GM18868 (cell line): ENCODE data around the gene COL5A3.

Source experiments
- ATAC-seq: cut with Tn5 transposase; IDR thresholded peaks from one replicate; pipeline ENCODE4 v1.9.1; 2021; ENCODE audit warnings: mild to moderate bottlenecking, moderate library complexity; ENCODE audit not compliant: unreplicated experiment

The COL5A3 gene

DNA sequence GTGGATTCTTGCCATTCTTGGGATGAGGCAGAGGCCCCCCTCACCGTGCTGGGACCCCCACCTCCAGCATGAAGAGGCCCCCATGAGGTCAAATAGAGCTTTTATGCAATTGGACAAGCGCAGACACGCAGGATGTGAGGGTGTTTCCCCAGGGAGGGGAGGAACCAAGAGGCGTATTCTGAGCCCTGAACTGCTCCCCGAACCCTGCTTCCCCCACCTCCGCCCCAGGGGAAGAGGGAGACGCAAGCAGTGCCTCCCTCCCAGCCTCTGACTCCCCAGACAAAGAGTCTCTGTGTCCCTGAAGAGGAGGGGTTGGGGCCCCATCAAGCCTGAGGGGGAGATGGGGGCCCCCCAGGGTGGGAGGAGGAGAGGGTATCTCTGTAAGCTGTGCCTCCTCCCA, 1.7 kb upstream of the COL5A3 start:
- ATAC-seq: no peak

DNA sequence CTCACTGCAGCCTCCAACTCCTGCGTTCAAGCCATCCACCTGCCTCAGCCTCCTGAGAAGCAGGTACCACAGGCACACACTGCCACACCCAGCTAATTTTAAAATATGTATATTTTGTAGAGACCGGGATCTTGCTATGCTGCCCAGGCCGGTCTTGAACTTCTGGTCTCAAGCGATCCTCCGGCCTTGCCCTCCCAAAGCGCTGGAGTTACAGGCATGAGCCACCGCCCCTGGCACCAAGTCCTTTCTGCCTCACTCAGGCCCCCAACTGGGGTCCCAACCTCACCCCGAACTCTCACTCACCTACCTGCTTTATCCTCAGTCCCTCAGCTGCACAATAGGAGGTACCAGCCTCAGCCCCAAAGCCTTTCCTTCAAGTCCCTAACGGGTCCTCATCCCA, 635 bp upstream of the COL5A3 start:
- ATAC-seq: no peak

DNA sequence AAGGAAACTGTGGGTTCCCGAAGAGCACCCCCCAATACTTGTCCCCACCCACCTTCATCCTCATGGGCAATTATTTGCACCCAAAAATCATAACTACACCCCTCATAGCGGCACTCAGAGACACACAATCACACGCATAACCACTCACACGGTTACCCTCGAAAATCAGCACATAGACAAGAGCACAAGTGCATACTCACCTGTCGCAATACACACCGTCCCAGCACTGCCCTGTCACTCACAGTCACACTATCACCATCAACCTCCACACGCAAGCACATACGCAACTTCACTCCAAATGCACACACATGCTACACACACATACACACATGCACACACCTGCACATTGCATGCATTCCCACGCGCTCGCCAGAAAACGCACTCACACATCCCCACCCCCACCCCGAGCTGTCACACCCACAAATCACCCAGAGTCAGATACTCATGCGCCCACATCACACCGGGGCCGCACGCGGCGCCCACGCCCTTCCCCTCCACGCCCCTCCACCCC, 535 bp downstream of the COL5A3 start:
- ATAC-seq: no peak

DNA sequence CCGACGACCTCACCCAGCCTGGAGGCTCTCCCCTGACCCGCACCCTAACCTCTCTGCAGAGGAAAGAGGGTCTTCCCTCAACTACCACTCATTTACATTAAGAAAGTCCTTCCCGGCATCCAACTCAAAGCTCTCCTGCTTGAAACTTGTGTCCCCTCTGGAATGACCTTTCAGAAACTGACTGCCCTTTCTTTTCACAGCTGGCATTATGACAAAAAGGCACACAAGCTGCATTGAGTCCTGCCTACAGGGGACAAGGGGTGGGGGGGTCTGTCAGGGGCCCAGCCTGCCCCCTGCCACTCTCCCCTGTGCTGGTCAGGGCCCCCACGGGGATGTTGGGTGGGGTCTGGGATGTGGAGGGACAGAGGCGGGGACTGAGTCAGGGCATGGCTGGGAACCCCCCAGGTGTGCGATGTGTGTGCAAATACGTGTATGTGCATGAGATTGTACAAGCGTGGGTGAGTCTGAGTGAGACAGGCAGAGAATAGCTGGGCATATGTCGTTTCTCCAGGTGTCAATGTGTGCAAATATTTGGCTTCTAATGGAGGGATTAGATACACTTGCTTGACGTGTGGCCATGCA, 2.0 kb downstream of the COL5A3 start:
- no peak for ATAC-seq

DNA sequence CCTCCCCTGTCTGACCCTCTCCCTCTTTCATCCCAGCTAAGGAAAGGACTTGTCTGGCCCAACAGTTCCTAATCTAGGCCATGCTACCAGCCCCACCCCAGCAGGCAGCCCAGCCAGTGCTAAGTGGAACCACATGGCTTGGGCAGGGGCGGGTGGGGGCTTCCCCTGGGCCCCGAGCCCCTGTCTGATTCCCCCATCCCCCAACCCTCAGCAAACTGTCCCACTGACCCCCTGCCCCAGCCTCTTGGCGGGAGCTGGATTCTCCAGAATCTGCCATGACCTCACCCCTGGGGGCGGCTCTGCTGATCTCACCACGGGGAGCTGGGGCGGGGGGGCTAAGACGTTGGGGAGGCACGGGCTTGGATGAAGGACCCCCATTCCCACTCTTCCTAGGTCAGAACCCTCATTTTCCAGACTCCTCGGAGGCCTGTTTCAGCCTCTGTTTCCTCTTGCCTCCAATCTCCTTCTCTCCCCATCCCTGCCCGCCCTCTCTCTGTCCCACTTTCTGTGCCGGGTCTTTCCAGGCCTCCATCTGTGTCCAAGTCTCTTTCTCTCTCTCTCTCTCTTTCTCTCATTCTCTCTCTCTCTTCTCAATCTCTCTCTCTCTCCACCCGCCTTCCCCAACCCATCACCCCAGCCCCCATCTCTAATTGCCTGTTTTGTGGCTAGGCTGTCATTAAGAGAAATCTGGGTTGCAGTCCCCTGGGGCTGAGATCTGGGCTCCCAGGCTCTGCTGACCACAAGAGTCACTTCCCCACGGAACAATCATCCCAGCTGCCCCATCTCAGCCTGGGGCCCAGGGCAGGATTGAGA, 2.7 kb downstream of the COL5A3 start:
- no peak for ATAC-seq

DNA sequence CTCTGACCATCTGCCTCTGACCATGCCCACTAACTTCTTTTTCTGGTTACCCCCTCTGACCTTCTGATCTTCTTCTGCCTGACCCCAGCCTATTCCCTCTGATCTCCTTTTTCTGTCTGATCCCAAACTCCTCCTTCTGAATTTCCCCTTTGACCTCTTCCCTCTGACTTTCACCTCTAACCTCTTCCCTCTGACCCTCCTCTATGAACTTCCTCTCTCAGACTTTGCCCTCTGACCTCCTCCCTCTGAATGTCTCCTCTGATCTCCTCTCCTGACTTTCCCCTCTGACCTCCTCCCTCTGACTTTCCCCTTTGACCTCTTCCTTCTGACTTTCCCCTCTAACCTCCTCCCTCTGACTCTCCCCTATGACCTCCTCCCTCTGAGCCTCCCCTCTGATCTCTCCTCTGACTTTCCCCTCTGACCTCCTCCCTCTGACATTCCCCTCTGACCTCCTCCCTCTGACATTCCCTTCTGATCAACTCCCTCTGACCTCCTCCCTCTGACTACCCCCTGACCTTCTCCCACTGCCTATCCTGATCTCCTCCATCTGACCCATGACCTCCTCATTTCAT, 3.5 kb downstream of the COL5A3 start:
- no peak for ATAC-seq

DNA sequence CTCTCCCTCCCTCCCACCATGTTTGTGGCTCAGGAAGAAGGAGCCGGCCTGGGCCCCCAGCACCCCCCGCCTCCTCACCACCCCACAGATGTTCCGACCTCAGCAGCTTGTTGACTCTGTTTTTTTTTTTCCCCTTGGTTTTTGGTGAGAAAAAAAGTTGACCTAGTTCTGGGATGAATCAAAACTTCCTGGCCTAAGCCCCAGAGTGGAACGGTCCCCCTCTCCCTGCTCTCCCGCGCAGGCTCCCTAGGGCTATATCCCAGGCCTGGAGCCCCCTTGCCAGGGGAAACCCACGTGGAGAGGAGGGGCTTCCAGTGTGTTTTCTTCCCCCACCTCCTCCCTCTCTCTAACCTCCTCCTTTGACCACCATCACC, 4.0 kb downstream of the COL5A3 start:
- no peak for ATAC-seq

DNA sequence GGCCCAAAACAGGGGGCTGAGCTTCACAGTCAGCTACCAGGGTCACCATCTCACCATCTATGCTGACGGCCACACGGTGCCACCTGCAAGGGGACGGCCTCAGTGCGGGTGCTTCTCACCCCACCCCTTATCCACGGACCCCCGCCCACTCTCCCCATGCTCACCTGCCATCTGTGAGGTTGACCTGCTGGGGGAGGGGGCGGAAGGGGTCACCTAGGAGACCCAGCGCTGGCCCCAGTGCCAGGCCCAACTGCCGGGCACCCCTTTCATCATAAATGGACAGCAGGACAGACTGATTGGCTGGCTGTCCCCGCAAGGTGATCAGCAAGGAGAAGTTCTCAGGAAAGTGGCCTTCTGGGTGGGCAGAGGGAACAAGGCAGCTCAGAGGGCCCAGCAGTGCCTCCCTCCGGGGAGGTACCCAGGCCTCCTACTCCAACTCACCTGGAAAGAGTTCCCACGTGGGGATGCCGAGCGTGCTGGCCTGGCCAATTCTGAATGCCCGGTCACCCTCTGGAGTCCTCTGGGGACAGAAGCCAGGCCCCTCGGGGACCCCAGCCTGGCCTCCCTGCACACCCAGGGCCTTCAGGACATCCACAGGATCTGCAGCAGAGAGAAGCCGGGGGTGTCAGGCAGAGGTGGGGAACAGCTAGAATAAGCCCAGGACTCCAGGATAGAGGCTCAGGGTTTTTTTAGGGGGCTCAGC, 4.5 kb downstream of the COL5A3 start:
- ATAC-seq: no peak

DNA sequence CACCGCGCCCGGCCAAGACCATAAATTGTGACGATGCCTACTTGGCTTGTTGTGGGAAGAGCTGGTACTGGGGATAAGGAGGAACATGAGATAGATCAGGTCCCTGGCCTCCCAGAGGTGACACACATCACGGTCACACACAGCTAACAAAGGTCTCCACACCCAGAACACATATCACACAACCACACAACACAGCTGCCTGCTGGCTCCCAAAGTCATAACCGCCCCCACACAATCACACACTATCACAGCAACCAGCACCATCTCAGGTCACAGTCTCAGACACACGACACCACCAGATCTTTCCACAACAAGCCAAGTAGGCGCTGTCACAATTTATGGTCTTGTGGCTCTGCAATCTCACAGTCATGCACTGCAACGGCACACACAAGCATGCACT, 5.7 kb downstream of the COL5A3 start:
- no peak for ATAC-seq

DNA sequence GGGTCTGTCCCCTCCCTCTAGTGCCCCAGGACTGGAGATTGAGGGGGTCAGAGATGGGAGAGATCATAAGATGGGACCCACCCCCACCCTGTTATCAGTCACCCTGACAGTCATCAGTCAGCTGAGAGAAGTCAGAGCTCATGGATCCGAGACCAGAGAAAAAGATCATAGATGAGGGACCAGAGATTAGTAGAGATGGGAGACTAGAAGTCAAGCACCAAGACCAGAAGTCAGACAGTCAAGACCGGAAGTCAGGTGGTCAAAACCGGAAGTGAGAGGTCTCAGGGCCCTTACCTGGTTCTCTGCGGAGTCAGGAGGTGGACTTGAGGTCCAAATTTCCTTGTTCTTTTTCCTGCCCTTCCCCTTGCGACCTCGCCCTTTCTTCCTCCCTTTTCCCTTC, 7.0 kb downstream of the COL5A3 start:
- no peak for ATAC-seq

DNA sequence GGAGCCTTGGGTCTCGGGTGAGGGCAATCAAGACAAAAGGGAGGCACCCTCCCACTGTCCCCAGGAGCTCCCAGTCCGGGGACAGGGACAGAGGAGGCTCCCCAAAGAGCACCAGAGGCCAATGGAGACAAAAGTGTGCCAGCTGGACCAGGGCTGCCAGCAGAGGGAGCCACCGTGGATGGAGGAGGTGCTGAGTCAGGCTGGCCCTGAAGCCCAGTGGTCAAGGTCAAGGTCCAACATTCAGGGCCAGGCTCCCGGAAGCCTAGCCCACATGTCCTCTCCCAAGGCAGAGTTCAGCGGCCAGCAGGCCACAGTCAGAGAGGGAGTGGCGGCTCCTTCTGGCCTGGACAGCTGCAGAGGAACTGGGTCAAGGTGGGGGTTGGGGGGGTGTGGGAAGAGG, 8.4 kb downstream of the COL5A3 start:
- ATAC-seq: no peak

DNA sequence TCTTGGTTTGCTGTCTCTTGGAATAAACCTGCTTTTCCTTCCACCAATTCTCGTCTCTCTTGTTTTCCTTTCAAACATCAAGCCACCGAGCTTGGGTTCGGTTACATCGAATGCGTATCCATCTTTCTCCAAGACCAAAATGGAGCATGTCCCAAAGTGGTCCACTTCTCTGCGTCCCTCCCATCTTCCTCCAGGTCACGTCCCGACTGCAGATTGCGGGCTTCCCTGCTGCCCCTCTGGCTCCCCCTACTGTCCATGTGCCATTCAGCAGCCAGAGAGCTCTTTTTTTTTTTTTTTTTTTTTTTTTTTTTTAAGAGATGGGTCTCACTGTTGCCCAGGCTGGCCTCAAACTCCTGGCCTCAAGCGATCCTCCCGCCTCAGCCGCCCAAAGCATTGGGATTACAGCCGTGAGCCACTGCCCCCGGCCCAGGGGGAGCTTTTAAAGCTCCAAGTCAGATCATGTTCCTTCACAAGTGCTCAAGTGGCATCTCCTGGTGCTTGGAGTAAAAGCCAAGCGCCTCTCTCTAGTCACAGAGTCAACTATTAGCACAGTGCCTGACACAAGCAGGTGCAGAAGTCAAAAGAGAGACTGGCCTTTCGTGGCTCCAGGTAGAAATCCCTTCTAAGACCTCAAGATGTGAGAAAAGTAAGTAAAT, 10.0 kb downstream of the COL5A3 start:
- ATAC-seq: no peak

DNA sequence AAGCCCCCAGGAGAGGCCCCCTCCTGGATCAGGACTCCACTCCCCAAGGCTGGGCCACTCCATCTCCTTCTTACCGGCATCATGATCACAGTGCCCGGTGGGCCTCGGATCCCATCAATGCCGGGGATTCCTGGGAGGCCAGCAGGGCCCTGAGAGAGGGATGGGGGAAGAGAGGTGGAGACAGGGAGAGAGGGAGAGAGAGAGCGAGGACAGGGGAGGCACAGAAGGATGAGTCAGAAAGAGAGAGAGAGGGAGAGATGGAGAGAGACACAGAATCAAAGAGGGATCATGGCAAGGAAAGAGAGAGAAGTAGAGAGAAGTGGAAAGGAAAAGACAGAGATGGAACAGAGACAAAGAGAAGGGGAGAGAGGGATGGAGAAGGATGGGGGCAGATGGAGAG, 13.8 kb downstream of the COL5A3 start:
- no peak for ATAC-seq

DNA sequence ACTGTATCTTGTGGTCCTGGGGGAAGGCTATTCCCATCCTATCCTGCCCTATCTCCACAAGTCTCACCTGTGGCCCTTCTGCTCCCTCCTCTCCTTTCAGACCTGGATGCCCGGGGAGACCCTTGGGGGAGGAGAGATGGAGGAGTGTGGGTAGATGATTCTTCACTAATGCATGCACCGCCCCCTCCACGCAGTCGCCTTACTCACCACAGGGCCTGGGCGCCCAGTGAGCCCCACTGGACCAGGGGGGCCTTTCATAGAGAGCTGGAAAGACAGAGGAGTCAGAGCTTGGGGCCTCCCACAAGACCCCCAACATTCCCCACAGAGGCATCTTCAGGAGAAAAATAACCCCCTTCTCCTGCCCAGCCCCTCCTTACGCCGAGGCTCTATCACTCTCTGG, 14.3 kb downstream of the COL5A3 start:
- ATAC-seq: no peak

DNA sequence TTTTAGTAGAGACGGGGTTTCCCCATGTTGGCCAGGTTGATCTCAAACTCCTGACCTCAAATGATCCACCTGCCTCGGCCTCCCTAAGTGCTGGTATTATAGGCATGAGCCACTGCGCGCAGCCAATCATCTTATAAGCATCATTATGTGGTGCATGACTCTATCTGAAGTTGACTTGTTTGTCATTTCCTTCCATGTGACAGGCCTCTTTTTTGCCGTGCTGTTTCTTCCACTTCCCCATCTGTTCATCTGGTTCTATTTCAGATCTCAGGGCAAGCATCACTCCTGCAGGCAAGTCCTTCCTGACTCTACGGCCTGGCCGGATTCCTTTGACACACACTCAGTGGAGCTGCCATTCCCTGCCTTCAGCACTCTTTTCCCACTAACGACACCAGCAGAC, 15.2 kb downstream of the COL5A3 start:
- ATAC-seq: no peak

DNA sequence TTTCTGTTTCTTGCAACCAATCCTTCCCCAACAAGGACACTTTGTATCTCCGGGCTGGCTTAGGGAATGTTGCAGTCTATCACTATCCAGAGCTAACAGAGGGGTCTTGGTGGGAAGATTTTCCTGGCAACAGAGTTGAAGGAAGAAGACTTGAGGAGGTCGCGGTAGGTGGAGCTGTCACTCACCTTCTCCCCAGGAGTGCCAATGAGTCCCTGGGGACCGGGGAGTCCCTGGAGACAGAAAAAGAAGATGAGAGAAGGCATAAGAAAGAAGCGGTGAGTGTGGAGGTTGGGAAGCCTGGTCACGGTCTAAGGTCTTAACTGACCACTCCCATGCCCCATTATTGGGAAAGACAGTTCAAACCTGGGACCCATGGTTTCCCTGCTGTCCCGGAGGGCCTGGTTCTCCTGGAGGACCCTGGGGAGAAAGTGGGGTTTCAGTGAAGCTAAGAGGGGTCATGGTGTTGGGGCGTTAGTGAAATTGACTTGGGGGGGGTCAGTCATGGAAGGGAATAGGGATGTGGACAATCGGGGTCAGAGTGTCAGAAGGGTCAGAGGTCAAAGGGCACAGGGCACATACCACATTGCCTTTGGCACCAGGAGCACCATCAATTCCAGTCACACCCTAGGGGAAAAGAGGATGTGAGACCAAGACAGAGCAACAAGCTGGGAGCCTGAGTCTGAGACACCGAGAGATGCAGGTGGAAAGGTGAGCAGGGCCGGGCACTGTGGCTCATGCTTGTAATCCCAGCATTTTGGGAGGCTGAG, 18.7 kb downstream of the COL5A3 start:
- ATAC-seq: no peak

DNA sequence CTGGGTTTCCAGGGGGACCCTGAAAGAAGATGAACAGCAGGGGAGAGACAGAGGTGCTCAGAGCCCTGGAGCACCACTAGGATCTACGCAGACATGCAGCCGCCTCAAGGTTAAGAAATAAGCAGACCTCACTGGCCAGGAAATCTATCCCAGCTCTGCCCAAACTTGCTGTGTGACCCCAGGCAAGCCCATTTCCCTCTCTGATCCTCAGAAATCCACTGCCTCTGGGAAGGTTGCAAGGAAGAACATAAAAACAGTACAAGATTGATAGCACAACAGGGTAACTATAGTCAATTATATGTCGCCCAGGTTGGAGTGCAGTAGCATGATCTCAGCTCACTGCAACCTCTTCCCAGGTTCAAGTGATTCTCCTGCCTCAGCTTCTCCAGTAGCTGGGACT, 20.8 kb downstream of the COL5A3 start:
- no peak for ATAC-seq

DNA sequence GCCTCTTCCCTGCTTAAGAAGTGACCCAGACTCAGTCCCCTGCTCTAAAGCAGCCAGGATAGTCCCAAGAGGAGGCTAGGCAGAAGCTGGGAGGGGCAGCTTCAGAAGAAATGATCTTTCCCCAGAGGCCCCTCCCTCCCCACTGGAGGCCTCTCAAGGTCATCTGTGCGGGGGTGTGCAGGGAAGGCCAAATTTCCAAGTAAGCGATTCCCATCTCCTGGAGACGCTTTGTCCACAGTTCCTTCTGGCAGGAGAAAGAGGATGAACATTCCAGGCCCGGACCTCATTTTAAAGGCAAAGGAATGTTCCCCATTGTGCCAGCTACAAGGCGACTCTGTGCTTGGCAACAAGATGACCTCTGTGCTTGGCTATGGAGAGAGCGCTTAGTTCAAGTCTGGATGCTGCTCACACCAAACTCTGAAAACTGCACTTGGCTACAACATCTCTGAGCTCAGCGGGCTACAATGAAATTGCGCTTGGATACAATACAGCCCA, 23.5 kb downstream of the COL5A3 start:
- no peak for ATAC-seq

DNA sequence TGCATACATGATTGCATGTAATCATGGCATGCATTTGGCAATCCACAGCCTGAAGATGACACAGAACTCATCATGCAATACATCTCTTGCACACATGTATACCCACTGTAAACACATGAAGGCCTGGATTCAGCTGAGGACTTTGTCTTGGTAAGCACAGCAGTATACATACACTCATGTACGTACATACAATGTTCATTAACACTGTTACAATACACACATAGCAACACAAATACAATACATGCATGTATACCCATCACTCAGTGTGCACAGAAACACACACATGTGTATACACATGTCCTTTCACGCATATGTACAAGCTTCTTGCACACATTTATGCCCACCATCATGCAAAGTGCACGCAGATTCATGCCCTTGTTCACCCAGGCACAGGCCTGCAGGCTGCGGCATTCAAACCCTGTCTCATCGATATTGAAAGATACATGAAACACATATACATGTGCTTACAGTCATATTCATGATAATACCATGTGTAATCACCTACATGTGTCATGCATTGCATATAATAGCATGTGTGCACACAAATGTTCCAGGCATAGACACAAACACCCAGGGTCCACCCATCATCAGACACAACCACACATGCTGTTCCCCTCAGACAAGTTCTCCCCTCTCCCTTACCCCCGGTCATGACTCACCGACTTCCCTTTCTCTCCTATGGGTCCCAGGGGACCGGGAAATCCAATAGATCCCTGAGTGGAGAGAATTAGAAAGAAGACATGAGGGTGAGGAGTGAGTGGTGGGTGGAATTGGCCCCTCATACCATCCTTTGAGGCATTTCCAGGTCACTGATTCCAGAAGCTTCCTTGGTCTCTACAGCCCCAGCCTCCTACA, 28.7 kb downstream of the COL5A3 start:
- ATAC-seq: no peak
